WTC11 (cell line): Measurements from ENCODE around the gene RTN4. TPM values are rescaled to one million over a fixed set of nuclear protein-coding genes. Genes with fewer than 3 reads are reported as not detected.

ENCODE experiments used
- ATAC-seq: fragments of 200-7000 bp; cut with Tn5 transposase; 2 replicates; pipeline ENCODE4 v1.10.0; 2021; ENCODE audit warnings: mild to moderate bottlenecking, moderate library complexity
- CTCF ChIA-PET: fragments of 300-600 bp; sonication (Branson Sonifier 250); formaldehyde crosslinking; loops from one replicate; lab custom pipeline; 2021; ENCODE audit warnings: antibody characterized with exemption; lab: Charles Lee
- POLR2A ChIA-PET: fragments of 350-600 bp; sonication (Branson Sonifier 250); formaldehyde crosslinking; loops from one replicate; lab custom pipeline; 2021; ENCODE audit warnings: antibody characterized with exemption; lab: Charles Lee
- DNase-seq: peaks from one replicate; pipeline ENCODE4 v3.0.0; 2021; ENCODE audit warnings: low spot score
- H3K27ac Mint-ChIP-seq: 2 replicates; pipeline ENCODE4 v1.8.0; 2021; ENCODE audit warnings: mixed read lengths
- H3K27me3 Mint-ChIP-seq: 2 replicates; pipeline ENCODE4 v1.8.0; 2021; ENCODE audit warnings: low read depth, mild to moderate bottlenecking, moderate library complexity, mixed read lengths
- H3K36me3 Mint-ChIP-seq: 2 replicates; pipeline ENCODE4 v1.8.0; 2021; ENCODE audit warnings: mixed read lengths
- H3K4me1 Mint-ChIP-seq: 2 replicates; pipeline ENCODE4 v1.8.0; 2022; ENCODE audit warnings: mixed read lengths
- H3K4me3 Mint-ChIP-seq: 2 replicates; pipeline ENCODE4 v1.8.0; 2021; ENCODE audit warnings: mild to moderate bottlenecking, moderate library complexity, mixed read lengths
- H3K9me3 Mint-ChIP-seq: 2 replicates; pipeline ENCODE4 v1.8.0; 2021; ENCODE audit warnings: mixed read lengths
- ATF1 ChIP-seq: sonication (generic); formaldehyde crosslinking; IDR thresholded peaks from 2 replicates; pipeline ENCODE4 v1.8.1; 2023; ENCODE audit warnings: mild to moderate bottlenecking, moderate library complexity, missing genetic modification reagents
- ELF4 ChIP-seq: sonication (generic); formaldehyde crosslinking; IDR thresholded peaks from 2 replicates; pipeline ENCODE4 v1.8.1; 2022; ENCODE audit warnings: low read depth, mild to moderate bottlenecking, moderate library complexity, missing genetic modification reagents
- FOXK1 ChIP-seq: sonication (generic); formaldehyde crosslinking; IDR thresholded peaks from 2 replicates; pipeline ENCODE4 v1.8.0; 2022; ENCODE audit warnings: mild to moderate bottlenecking, moderate library complexity, missing genetic modification reagents
- GRHL2 ChIP-seq: fragments of 250-450 bp; sonication (Bioruptor Pico); IDR thresholded peaks from 2 replicates; pipeline ENCODE4 v1.8.0; 2022; ENCODE audit warnings: mild to moderate bottlenecking, moderate library complexity; ENCODE audit not compliant: insufficient replicate concordance, severe bottlenecking
- HMGXB4 ChIP-seq: sonication (generic); formaldehyde crosslinking; IDR thresholded peaks from 2 replicates; pipeline ENCODE4 v1.8.1; 2023; ENCODE audit warnings: mild to moderate bottlenecking, moderate library complexity, missing genetic modification reagents
- IRF1 ChIP-seq: sonication (generic); formaldehyde crosslinking; IDR thresholded peaks from 2 replicates; pipeline ENCODE4 v1.8.0; 2023; ENCODE audit warnings: missing genetic modification reagents
- NFATC4 ChIP-seq: fragments of 250-450 bp; sonication (Bioruptor Pico); IDR thresholded peaks from 2 replicates; pipeline ENCODE4 v1.9.0; 2021; ENCODE audit warnings: mild to moderate bottlenecking
- total RNA-seq: library from RNA; stranded (reverse); gene quantifications from 3 replicates; pipeline ENCODE4 v1.2.3, GENCODE V29; 2021
- TF ChIP-seq, protein P1 (sequence below): fragments of 250-450 bp; sonication (Bioruptor Pico); IDR thresholded peaks from 2 replicates; pipeline ENCODE4 v1.9.0; 2021; ENCODE audit warnings: mild to moderate bottlenecking, borderline replicate concordance
- TF ChIP-seq, protein P2 (sequence below): sonication (generic); formaldehyde crosslinking; IDR thresholded peaks from 2 replicates; pipeline ENCODE4 v1.8.1; 2022; ENCODE audit warnings: low read depth, missing genetic modification reagents, borderline replicate concordance
- TF ChIP-seq, protein P3 (sequence below): fragments of 250-450 bp; sonication (Bioruptor Pico); IDR thresholded peaks from 2 replicates; pipeline ENCODE4 v1.9.0; 2021; ENCODE audit warnings: mild to moderate bottlenecking

The RTN4 gene
- total RNA-seq, 1 experiment from 2014 or later = 202 TPM

- TF ChIP-seq, protein P1, sequence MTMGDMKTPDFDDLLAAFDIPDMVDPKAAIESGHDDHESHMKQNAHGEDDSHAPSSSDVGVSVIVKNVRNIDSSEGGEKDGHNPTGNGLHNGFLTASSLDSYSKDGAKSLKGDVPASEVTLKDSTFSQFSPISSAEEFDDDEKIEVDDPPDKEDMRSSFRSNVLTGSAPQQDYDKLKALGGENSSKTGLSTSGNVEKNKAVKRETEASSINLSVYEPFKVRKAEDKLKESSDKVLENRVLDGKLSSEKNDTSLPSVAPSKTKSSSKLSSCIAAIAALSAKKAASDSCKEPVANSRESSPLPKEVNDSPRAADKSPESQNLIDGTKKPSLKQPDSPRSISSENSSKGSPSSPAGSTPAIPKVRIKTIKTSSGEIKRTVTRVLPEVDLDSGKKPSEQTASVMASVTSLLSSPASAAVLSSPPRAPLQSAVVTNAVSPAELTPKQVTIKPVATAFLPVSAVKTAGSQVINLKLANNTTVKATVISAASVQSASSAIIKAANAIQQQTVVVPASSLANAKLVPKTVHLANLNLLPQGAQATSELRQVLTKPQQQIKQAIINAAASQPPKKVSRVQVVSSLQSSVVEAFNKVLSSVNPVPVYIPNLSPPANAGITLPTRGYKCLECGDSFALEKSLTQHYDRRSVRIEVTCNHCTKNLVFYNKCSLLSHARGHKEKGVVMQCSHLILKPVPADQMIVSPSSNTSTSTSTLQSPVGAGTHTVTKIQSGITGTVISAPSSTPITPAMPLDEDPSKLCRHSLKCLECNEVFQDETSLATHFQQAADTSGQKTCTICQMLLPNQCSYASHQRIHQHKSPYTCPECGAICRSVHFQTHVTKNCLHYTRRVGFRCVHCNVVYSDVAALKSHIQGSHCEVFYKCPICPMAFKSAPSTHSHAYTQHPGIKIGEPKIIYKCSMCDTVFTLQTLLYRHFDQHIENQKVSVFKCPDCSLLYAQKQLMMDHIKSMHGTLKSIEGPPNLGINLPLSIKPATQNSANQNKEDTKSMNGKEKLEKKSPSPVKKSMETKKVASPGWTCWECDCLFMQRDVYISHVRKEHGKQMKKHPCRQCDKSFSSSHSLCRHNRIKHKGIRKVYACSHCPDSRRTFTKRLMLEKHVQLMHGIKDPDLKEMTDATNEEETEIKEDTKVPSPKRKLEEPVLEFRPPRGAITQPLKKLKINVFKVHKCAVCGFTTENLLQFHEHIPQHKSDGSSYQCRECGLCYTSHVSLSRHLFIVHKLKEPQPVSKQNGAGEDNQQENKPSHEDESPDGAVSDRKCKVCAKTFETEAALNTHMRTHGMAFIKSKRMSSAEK (CRISPR knock-in tag) = no peak
These were observed 103.9 kb downstream of the RTN4 start (continued) for GRCh38 chr2:54946220-54946805.

DNA sequence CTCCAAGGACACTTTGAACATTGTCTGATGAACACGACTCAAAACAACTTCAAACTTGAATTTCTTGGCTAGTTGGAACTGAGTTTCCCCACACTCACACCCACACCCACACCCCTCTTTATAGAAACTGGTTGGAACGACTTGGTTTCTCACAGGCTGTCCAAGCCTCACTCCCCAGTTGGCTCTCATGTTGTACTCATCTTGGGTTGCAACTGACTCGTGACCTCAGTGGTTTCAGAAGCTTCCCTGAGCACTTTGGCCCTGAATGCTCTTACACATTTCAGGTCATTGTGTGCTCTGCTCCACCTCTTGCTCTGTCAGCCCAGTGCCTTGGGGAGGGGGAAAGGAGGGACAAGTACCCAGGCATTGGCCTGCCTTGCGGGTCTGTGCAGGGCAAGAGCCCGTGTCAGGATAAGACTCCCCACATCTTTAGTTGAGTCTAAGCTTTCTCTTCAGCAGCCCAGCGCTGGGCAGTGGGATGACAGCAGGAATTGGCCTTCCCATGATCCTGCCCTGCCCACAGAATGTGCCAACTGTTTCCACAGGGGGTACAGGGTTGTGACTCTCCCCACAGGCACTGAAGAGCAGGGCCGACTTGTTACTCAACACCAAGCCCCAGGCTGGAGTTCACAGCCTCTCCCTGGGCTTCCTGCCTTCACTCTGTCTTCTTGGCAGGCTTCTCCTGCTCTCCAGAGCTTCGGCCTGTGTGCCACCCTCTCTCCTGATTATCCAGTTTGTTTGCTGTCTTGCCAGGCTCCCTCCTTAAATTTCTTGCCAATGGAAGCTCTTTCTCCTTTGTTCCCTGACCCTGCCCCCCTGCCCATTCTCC lies 104.6 kb downstream of the RTN4 start:
- TF ChIP-seq ELF4 (no peak), GRHL2 (CRISPR knock-in tag) (no peak), ATF1 (CRISPR knock-in tag) (no peak), HMGXB4 (no peak), FOXK1 (CRISPR knock-in tag) (no peak), IRF1 (CRISPR knock-in tag) (no peak), NFATC4 (no peak)
- TF ChIP-seq, protein P2, sequence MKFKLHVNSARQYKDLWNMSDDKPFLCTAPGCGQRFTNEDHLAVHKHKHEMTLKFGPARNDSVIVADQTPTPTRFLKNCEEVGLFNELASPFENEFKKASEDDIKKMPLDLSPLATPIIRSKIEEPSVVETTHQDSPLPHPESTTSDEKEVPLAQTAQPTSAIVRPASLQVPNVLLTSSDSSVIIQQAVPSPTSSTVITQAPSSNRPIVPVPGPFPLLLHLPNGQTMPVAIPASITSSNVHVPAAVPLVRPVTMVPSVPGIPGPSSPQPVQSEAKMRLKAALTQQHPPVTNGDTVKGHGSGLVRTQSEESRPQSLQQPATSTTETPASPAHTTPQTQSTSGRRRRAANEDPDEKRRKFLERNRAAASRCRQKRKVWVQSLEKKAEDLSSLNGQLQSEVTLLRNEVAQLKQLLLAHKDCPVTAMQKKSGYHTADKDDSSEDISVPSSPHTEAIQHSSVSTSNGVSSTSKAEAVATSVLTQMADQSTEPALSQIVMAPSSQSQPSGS (CRISPR knock-in tag) = no peak
- TF ChIP-seq, protein P3, sequence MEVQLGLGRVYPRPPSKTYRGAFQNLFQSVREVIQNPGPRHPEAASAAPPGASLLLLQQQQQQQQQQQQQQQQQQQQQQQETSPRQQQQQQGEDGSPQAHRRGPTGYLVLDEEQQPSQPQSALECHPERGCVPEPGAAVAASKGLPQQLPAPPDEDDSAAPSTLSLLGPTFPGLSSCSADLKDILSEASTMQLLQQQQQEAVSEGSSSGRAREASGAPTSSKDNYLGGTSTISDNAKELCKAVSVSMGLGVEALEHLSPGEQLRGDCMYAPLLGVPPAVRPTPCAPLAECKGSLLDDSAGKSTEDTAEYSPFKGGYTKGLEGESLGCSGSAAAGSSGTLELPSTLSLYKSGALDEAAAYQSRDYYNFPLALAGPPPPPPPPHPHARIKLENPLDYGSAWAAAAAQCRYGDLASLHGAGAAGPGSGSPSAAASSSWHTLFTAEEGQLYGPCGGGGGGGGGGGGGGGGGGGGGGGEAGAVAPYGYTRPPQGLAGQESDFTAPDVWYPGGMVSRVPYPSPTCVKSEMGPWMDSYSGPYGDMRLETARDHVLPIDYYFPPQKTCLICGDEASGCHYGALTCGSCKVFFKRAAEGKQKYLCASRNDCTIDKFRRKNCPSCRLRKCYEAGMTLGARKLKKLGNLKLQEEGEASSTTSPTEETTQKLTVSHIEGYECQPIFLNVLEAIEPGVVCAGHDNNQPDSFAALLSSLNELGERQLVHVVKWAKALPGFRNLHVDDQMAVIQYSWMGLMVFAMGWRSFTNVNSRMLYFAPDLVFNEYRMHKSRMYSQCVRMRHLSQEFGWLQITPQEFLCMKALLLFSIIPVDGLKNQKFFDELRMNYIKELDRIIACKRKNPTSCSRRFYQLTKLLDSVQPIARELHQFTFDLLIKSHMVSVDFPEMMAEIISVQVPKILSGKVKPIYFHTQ (CRISPR knock-in tag) = no peak
- ATAC-seq (peak; percentile 16; the same call in 1 of the 2 replicates), DNase-seq (no peak)
- peak overlapping the region; percentile 46; the same call in 1 of the 2 replicates for H3K27ac Mint-ChIP-seq
- H3K4me3 Mint-ChIP-seq = no peak overlapping the region
- peaks cover 4% of the 10 kb centered on the region for H3K36me3 Mint-ChIP-seq
- H3K4me1 Mint-ChIP-seq = peaks cover 18% of the 10 kb centered on the region
- POLR2A ChIA-PET = interaction anchor here (1.6 kb wide), 1 partner anchor 103 kb away, joined by 4 read pairs; no protein-coding TSS in a partner anchor
- CTCF ChIA-PET = no interaction called here
- H3K27me3 Mint-ChIP-seq = no peaks in the 10 kb centered on the region; the same call in none of the 2 replicates
- H3K9me3 Mint-ChIP-seq = peaks cover 3% of the 10 kb centered on the region; the same call in 1 of the 2 replicates
